IMR-90 (cell line): Measurements from ENCODE around the gene TTL. TPM values are rescaled to one million over a fixed set of nuclear protein-coding genes. Genes with fewer than 3 reads are reported as not detected.
A peak's percentile ranks its signal among the peaks of the same experiment; 100 is the strongest.

Experiments used
- ATAC-seq: fragments of 200-7000 bp; cut with Tn5 transposase; 2 replicates; pipeline ENCODE4 v1.9.1; 2020; ENCODE audit warnings: low read depth, mild to moderate bottlenecking, moderate library complexity
- BruUV-seq: library from RNA; stranded (reverse); fragments of 400-500 nt; replicated peaks from 2 replicates; lab custom pipeline; 2021; lab: Mats Ljungman, UMichigan
- CTCF ChIA-PET: fragments of 300-600 bp; formaldehyde crosslinking; extraction: SDS; loops from one replicate; lab custom pipeline; 2021; ENCODE audit warnings: antibody characterized with exemption; lab: Yijun Ruan, JAX
- POLR2A ChIA-PET: fragments of 300-600 bp; sonication (Branson Sonifier 250); formaldehyde crosslinking; loops from one replicate; lab custom pipeline; 2022; ENCODE audit warnings: antibody characterized with exemption; ENCODE audit not compliant: unreplicated experiment; lab: Charles Lee
- DNase-seq: peaks from one replicate; pipeline ENCODE4 v3.0.0; 2013
- H2AFZ ChIP-seq: replicated peaks from 2 replicates; pipeline ENCODE3; 2013; ENCODE audit warnings: low read length, mild to moderate bottlenecking; ENCODE audit not compliant: poor library complexity
- H2AK5ac ChIP-seq: 2 replicates; pipeline ENCODE4 v1.6.1; 2013; ENCODE audit warnings: low read depth, low read length, inconsistent platforms
- H2AK9ac ChIP-seq: replicated peaks from 2 replicates; pipeline ENCODE3; 2013; ENCODE audit warnings: mild to moderate bottlenecking, low read depth, low read length, moderate library complexity; ENCODE audit not compliant: poor library complexity
- H2BK120ac ChIP-seq: 2 replicates; pipeline ENCODE4 v1.6.1; 2013; ENCODE audit warnings: low read depth, low read length, inconsistent platforms
- H2BK15ac ChIP-seq: 3 replicates; pipeline ENCODE4 v1.6.1; 2013; ENCODE audit warnings: low read depth, low read length, inconsistent platforms
- H2BK20ac ChIP-seq: 2 replicates; pipeline ENCODE4 v1.6.1; 2013; ENCODE audit warnings: low read depth, mild to moderate bottlenecking, inconsistent platforms, low read length, moderate library complexity
- H2BK5ac ChIP-seq: 2 replicates; pipeline ENCODE4 v1.6.1; 2013; ENCODE audit warnings: mild to moderate bottlenecking, low read depth, low read length, inconsistent platforms; ENCODE audit not compliant: poor library complexity, severe bottlenecking
- H3K14ac ChIP-seq: replicated peaks from 2 replicates; pipeline ENCODE4 v1.6.1; 2013; ENCODE audit warnings: low read depth, low read length, inconsistent platforms
- H3K18ac ChIP-seq: 2 replicates; pipeline ENCODE4 v1.6.1; 2013; ENCODE audit warnings: low read depth, low read length, control low read depth
- H3K23ac ChIP-seq: 2 replicates; pipeline ENCODE4 v1.6.1; 2013; ENCODE audit warnings: low read depth, low read length, inconsistent platforms
- H3K27ac ChIP-seq: 2 replicates; pipeline ENCODE4 v1.5.1; 2013; ENCODE audit warnings: mild to moderate bottlenecking, control low read depth, low read length; ENCODE audit not compliant: insufficient read depth
- H3K27me3 ChIP-seq: 2 replicates; pipeline ENCODE4 v1.6.1; 2013; ENCODE audit warnings: low read length; ENCODE audit not compliant: control insufficient read depth, insufficient read depth
- H3K36me3 ChIP-seq: 2 replicates; pipeline ENCODE4 v1.6.1; 2013; ENCODE audit warnings: low read length, mixed read lengths; ENCODE audit not compliant: control insufficient read depth, insufficient read depth
- H3K4ac ChIP-seq: 2 replicates; pipeline ENCODE4 v1.6.1; 2013; ENCODE audit warnings: low read depth, low read length, inconsistent platforms
- H3K4me1 ChIP-seq: 2 replicates; pipeline ENCODE4 v1.6.1; 2013; ENCODE audit warnings: low read length, mixed read lengths; ENCODE audit not compliant: control insufficient read depth, insufficient read depth
- H3K4me2 ChIP-seq: 2 replicates; pipeline ENCODE4 v1.6.1; 2013; ENCODE audit warnings: low read depth, mild to moderate bottlenecking, control low read depth, low read length, moderate library complexity
- H3K4me3 ChIP-seq: 2 replicates; pipeline ENCODE4 v1.5.1; 2013; ENCODE audit warnings: low read depth, mild to moderate bottlenecking, control low read depth, low read length, moderate library complexity; ENCODE audit not compliant: insufficient read depth
- H3K56ac ChIP-seq: 2 replicates; pipeline ENCODE4 v1.6.1; 2013; ENCODE audit warnings: low read length, inconsistent platforms; ENCODE audit not compliant: insufficient read depth; ENCODE audit errors: extremely low read depth
- H3K79me1 ChIP-seq, 2 experiments: 2 replicates each; pipeline ENCODE4 v1.6.1; 2013; ENCODE audit warnings: low read length in 2 of 2, inconsistent platforms in 1 of 2, low read depth in 1 of 2
- H3K9ac ChIP-seq: 2 replicates; pipeline ENCODE4 v1.6.1; 2013; ENCODE audit warnings: low read depth, low read length, control low read depth
- H3K9me1 ChIP-seq: 2 replicates; pipeline ENCODE4 v1.6.1; 2013; ENCODE audit warnings: low read length, inconsistent platforms; ENCODE audit not compliant: insufficient read depth
- H3K9me3 ChIP-seq: 2 replicates; pipeline ENCODE4 v1.6.1; 2013; ENCODE audit warnings: low read length; ENCODE audit not compliant: control insufficient read depth, insufficient read depth
- H4K20me1 ChIP-seq: 2 replicates; pipeline ENCODE4 v1.6.1; 2013; ENCODE audit warnings: low read length, inconsistent platforms; ENCODE audit not compliant: insufficient read depth
- H4K5ac ChIP-seq: 2 replicates; pipeline ENCODE4 v1.6.1; 2013; ENCODE audit warnings: mild to moderate bottlenecking, low read depth, low read length, control low read depth
- H4K8ac ChIP-seq, 2 experiments: 2 replicates each; pipeline ENCODE4 v1.6.1; 2013; ENCODE audit warnings: low read depth in 2 of 2, low read length in 2 of 2, control low read depth in 1 of 2, inconsistent platforms in 1 of 2
- H4K91ac ChIP-seq: 2 replicates; pipeline ENCODE4 v1.6.1; 2013; ENCODE audit warnings: low read depth, low read length, inconsistent platforms; ENCODE audit not compliant: insufficient read depth
- BHLHE40 ChIP-seq: fragments of 150-350 bp; IDR thresholded peaks from 2 replicates; pipeline ENCODE4 v1.6.1; 2016; ENCODE audit warnings: mild to moderate bottlenecking, low read depth, low read length
- CEBPB ChIP-seq: IDR thresholded peaks from 2 replicates; pipeline ENCODE4 v1.6.1; 2012; ENCODE audit warnings: low read depth, low read length, improper control_type of control experiment
- FOS ChIP-seq: fragments of 150-350 bp; IDR thresholded peaks from 2 replicates; pipeline ENCODE4 v1.6.1; 2016; ENCODE audit warnings: low read depth, low read length
- MAFK ChIP-seq: IDR thresholded peaks from 2 replicates; pipeline ENCODE4 v1.6.1; 2012; ENCODE audit warnings: low read depth, low read length, improper control_type of control experiment
- MAZ ChIP-seq: IDR thresholded peaks from 2 replicates; pipeline ENCODE4 v1.6.1; 2012; ENCODE audit warnings: low read depth, mild to moderate bottlenecking, low read length, improper control_type of control experiment, moderate library complexity, borderline replicate concordance
- MXI1 ChIP-seq: IDR thresholded peaks from 2 replicates; pipeline ENCODE4 v1.6.1; 2012; ENCODE audit warnings: low read depth, mild to moderate bottlenecking, low read length, moderate library complexity, borderline replicate concordance
- POLR2A ChIP-seq: IDR thresholded peaks from 2 replicates; pipeline ENCODE4 v1.6.1; 2012; ENCODE audit warnings: mild to moderate bottlenecking, low read depth, low read length
- RAD21 ChIP-seq: IDR thresholded peaks from 2 replicates; pipeline ENCODE4 v1.6.1; 2012; ENCODE audit warnings: low read length, improper control_type of control experiment
- RFX5 ChIP-seq: IDR thresholded peaks from 2 replicates; pipeline ENCODE4 v1.8.0; 2012; ENCODE audit warnings: low read depth, mild to moderate bottlenecking, low read length, moderate library complexity
- SMC3 ChIP-seq: fragments of 150-350 bp; IDR thresholded peaks from 2 replicates; pipeline ENCODE4 v1.6.1; 2016; ENCODE audit warnings: low read depth, mild to moderate bottlenecking, antibody characterized with exemption, low read length, moderate library complexity
- WGBS, 2 experiments: methylation state at CpG; one replicate each; pipeline versions ENCODE4 v1.1.5 to v1.1.7; 2013; ENCODE audit warnings: missing lambda C conversion rate in 2 of 2; ENCODE audit not compliant: insufficient read length in 1 of 2; ENCODE audit errors: extremely low coverage in 2 of 2; 5-methylcytosine and 5-hydroxymethylcytosine counted together
- dilution Hi-C: fragments of 300-500 bp; cut with HindIII; formaldehyde crosslinking; loops from one replicate; pipeline ENCODE4 v1.14.3; 2018; ENCODE audit warnings: low sequenced_read_pairs; ENCODE audit not compliant: unreplicated experiment
- in situ Hi-C: fragments of 300-500 bp; cut with MboI; formaldehyde crosslinking; loops from 3 replicates; pipeline ENCODE4 v1.14.3; 2019; ENCODE audit warnings: low sequenced_read_pairs, inconsistent platforms, mixed read lengths
- intact Hi-C: fragments of 100-400 bp; cut with micrococcal nuclease; formaldehyde crosslinking; loops from 2 replicates; pipeline ENCODE4 v1.10.0; 2022
- polyA plus RNA-seq, 3 experiments: library from polyadenylated mRNA; depleted of rRNA; stranded (reverse); fragments of >200 nt; gene quantifications; 2 replicates each; pipeline ENCODE4 v1.2.3, GENCODE V29; 2012; ENCODE audit warnings: low replicate concordance in 1 of 3
- total RNA-seq: library from RNA; depleted of rRNA; stranded (reverse); fragments of >200 nt; gene quantifications from 2 replicates; pipeline ENCODE4 v1.2.3, GENCODE V29; 2012
- TF ChIP-seq, protein P1 (sequence below): fragments of 150-350 bp; IDR thresholded peaks from 2 replicates; pipeline ENCODE4 v1.6.1; 2017; ENCODE audit warnings: mild to moderate bottlenecking, antibody characterized with exemption, low read length, low read depth
- TF ChIP-seq, protein P2 (sequence below): conservative IDR thresholded peaks from 2 replicates; pipeline ENCODE4 v1.5.1; 2012; ENCODE audit warnings: mild to moderate bottlenecking, low read depth, low read length, improper control_type of control experiment

TTL gene
- total and polyA plus RNA-seq, 2 of the 4 experiments (the other 2 are of a cell fraction), result 18.2 to 36.2 TPM

DNA sequence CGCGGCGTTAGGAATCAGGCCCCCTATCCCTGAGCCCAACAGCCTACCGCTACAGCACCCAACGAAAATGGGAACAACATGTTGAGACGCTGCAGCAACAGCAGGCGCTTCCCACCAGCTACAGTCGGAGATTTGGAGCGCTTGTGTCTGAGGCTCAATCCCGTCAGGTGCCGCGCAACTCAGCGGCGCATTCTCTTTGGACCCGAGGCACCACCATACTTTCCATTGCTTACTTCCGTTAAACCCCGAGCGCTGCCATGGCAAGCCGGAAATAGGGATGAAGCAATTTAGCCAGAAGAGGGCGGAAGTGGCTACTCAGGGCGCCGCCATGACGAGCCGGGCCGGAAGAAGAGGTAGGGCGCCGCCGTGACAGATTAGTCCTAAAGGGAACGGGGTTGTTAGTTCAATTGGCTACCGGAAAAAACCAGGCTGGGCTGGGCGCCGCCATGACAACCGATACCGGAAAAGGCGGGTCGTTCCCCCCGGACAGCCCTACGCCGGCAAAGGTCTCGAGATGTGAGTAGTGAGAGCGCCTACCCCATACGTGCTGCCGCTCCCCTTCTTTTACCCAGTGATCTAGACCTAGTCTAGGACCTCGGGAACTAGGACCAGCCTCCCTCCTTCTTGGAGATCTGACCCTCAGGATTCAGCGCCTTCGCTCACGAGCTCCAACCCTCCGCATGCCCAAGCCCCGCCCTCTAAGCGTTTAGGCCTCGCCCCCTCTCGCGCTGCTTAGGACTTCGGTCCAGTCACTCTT, 102.4 kb downstream of the TTL start, which contains the start of gene CHCHD5:
CHCHD5 (plus strand) TSS at position 476 of the 757 bp plus-strand sequence; CDS start at position 515, 39 bp downstream.
- H3K79me1 ChIP-seq, result peaks cover 5 to 37% of the 10 kb centered on the region in 2 experiments
- peak within 1 kb of the TSS; percentile 99 for H3K4ac ChIP-seq
- H3K4me3 ChIP-seq, result peak within 1 kb of the TSS; percentile 56
- CTCF ChIA-PET, result interaction anchor here (0.5 to 1.3 kb wide), 5 partner anchors 16 to 406 kb away, joined by 3 to 4 read pairs (median 3); no protein-coding TSS in a partner anchor
- peak within 1 kb of the TSS; percentile 92 for H2BK120ac ChIP-seq
- H3K9ac ChIP-seq, result peak within 1 kb of the TSS; percentile 81
- H4K8ac ChIP-seq, result peak within 1 kb of the TSS; percentile 96 to 100
- DNase-seq (peak; percentile 94), ATAC-seq (peak; percentile 89)
- H3K56ac ChIP-seq, result peak within 1 kb of the TSS; percentile 98
- POLR2A ChIA-PET, result interaction anchor here (0.5 kb wide), 1 partner anchor 102 kb away, joined by 6 read pairs; no protein-coding TSS in a partner anchor
- intact Hi-C loops, result loop anchor here (5.0 kb wide), 1 partner anchor 143 kb away; no protein-coding TSS in a partner anchor
- peak within 1 kb of the TSS; percentile 100 for H3K23ac ChIP-seq
- H3K14ac ChIP-seq, result peak within 1 kb of the TSS; percentile 99
- in situ Hi-C loops, result no loop called here
- peak within 1 kb of the TSS; percentile 88; the same call in 2 of the 3 replicates for H2BK15ac ChIP-seq
- TF ChIP-seq, protein P1, sequence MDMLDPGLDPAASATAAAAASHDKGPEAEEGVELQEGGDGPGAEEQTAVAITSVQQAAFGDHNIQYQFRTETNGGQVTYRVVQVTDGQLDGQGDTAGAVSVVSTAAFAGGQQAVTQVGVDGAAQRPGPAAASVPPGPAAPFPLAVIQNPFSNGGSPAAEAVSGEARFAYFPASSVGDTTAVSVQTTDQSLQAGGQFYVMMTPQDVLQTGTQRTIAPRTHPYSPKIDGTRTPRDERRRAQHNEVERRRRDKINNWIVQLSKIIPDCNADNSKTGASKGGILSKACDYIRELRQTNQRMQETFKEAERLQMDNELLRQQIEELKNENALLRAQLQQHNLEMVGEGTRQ, result 0 out of 2 replicates have a peak, but pooled peaks have one; percentile 9
- TF ChIP-seq FOS (0 out of 2 replicates have a peak, but pooled peaks have one; percentile 1), CEBPB (peak; percentile 98), MAFK (no peak), RAD21 (no peak), MXI1 (peak; percentile 59; the same call in 1 of the 2 replicates), RFX5 (no peak), SMC3 (no peak), MAZ (peak; percentile 61; the same call in 1 of the 2 replicates), POLR2A (peak; percentile 89), BHLHE40 (0 out of 2 replicates have a peak, but pooled peaks have one; percentile 33)
- TF ChIP-seq, protein P2, sequence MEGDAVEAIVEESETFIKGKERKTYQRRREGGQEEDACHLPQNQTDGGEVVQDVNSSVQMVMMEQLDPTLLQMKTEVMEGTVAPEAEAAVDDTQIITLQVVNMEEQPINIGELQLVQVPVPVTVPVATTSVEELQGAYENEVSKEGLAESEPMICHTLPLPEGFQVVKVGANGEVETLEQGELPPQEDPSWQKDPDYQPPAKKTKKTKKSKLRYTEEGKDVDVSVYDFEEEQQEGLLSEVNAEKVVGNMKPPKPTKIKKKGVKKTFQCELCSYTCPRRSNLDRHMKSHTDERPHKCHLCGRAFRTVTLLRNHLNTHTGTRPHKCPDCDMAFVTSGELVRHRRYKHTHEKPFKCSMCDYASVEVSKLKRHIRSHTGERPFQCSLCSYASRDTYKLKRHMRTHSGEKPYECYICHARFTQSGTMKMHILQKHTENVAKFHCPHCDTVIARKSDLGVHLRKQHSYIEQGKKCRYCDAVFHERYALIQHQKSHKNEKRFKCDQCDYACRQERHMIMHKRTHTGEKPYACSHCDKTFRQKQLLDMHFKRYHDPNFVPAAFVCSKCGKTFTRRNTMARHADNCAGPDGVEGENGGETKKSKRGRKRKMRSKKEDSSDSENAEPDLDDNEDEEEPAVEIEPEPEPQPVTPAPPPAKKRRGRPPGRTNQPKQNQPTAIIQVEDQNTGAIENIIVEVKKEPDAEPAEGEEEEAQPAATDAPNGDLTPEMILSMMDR, result peak; percentile 25; the same call in 1 of the 2 replicates
- dilution Hi-C loops, result no loop called here
- H3K27ac ChIP-seq, result peak within 1 kb of the TSS; percentile 84
- H2AFZ ChIP-seq, result peak within 1 kb of the TSS; percentile 100
- H4K20me1 ChIP-seq, result no peaks in the 10 kb centered on the region
- 0% methylated on average over 24 of the region's 54 CpGs; no CpG with 5 or more reads in 1 of the 2 experiments for WGBS, 2 experiments
- peaks cover 6% of the 10 kb centered on the region for H3K4me1 ChIP-seq
- H3K4me2 ChIP-seq, result peak within 1 kb of the TSS; percentile 83
- peak within 1 kb of the TSS; percentile 98 for H4K91ac ChIP-seq
- H3K9me3 ChIP-seq, result no peaks in the 10 kb centered on the region
- peak within 1 kb of the TSS; percentile 89 for H2AK5ac ChIP-seq
- H2BK20ac ChIP-seq, result peak within 1 kb of the TSS; percentile 78; the same call in 1 of the 2 replicates
- H4K5ac ChIP-seq, result peak within 1 kb of the TSS; percentile 97
- H3K36me3 ChIP-seq, result peaks cover 6% of the 10 kb centered on the region
- H3K27me3 ChIP-seq, result no peaks in the 10 kb centered on the region
- BruUV-seq, result no TSS peak
- peak within 1 kb of the TSS; percentile 80 for H2BK5ac ChIP-seq
- peak within 1 kb of the TSS; percentile 78 for H3K18ac ChIP-seq
- peaks cover 14% of the 10 kb centered on the region for H3K9me1 ChIP-seq
- H2AK9ac ChIP-seq, result peak within 1 kb of the TSS; percentile 96
